GM12878 (cell line): Measurements from ENCODE around the gene PLD4. TPM values are rescaled to one million over a fixed set of nuclear protein-coding genes. Genes with fewer than 3 reads are reported as not detected.

Experiments
- ATAC-seq: fragments of 200-7000 bp; cut with Tn5 transposase; 3 replicates; pipeline ENCODE4 v1.9.1; 2020; ENCODE audit warnings: mild to moderate bottlenecking, moderate library complexity
- BruUV-seq: library from RNA; stranded (reverse); fragments of 400-500 nt; replicated peaks from 2 replicates; lab custom pipeline; 2021; lab: Mats Ljungman, UMichigan
- CTCF ChIA-PET: fragments of 300-600 bp; sonication (Branson Sonifier 250); formaldehyde crosslinking; extraction: SDS; loops from one replicate; lab custom pipeline; 2021; ENCODE audit warnings: inconsistent platforms; lab: Yijun Ruan, JAX
- POLR2A ChIA-PET: fragments of 350-600 bp; formaldehyde crosslinking; extraction: SDS; loops from one replicate; lab custom pipeline; 2021; ENCODE audit warnings: inconsistent platforms; lab: Charles Lee
- RAD21 ChIA-PET: fragments of 300-600 bp; sonication (Branson Sonifier 250); formaldehyde crosslinking; loops from one replicate; lab custom pipeline; 2023; ENCODE audit warnings: antibody characterized with exemption; ENCODE audit not compliant: unreplicated experiment; lab: Charles Lee
- SMC1A ChIA-PET: fragments of 300-600 bp; sonication (Branson Sonifier 250); formaldehyde crosslinking; loops from one replicate; lab custom pipeline; 2023; ENCODE audit not compliant: unreplicated experiment, uncharacterized antibody; lab: Charles Lee
- DNase-seq: peaks from one replicate; pipeline ENCODE4 v3.0.0-alpha.2; 2011; ENCODE audit warnings: low read depth, low spot score
- FAIRE-seq: peaks from 3 replicates; lab custom pipeline; 2011; peaks lifted over from hg19 to GRCh38; lab: Jason Lieb, UNC
- H2AFZ ChIP-seq: 2 replicates; pipeline ENCODE4 v1.6.0; 2011; ENCODE audit warnings: low read depth, low read length, control low read depth; ENCODE audit not compliant: control insufficient read depth
- H3K27ac ChIP-seq: 2 replicates; pipeline ENCODE4 v1.5.1; 2011; ENCODE audit warnings: control low read depth; ENCODE audit not compliant: control insufficient read depth, insufficient read depth
- H3K27me3 ChIP-seq, 2 experiments: replicated peaks in 1 of 2; 2 replicates each; pipeline versions ENCODE4 v1.6.0 to v1.6.1; 2011; ENCODE audit warnings: low read length in 1 of 2; ENCODE audit not compliant: control insufficient read depth in 2 of 2, insufficient read depth in 2 of 2
- H3K36me3 ChIP-seq, 2 experiments: 2 replicates each; pipeline ENCODE4 v1.5.1; 2011; ENCODE audit warnings: low read length in 1 of 2; ENCODE audit not compliant: control insufficient read depth in 2 of 2, insufficient read depth in 2 of 2
- H3K4me1 ChIP-seq: 2 replicates; pipeline ENCODE4 v1.6.1; 2011; ENCODE audit warnings: mild to moderate bottlenecking, low read length, moderate library complexity, mixed read lengths; ENCODE audit not compliant: control insufficient read depth, insufficient read depth
- H3K4me2 ChIP-seq: 2 replicates; pipeline ENCODE4 v1.6.0; 2011; ENCODE audit warnings: control low read depth; ENCODE audit not compliant: control insufficient read depth, insufficient read depth
- H3K4me3 ChIP-seq: fragments of 200-600 bp; sonication (generic); 2 replicates; pipeline ENCODE4 v1.5.1; 2016
- H3K79me2 ChIP-seq: 2 replicates; pipeline ENCODE4 v1.6.0; 2011; ENCODE audit warnings: low read length; ENCODE audit not compliant: control insufficient read depth, insufficient read depth
- H3K9ac ChIP-seq: 2 replicates; pipeline ENCODE4 v1.8.0; 2011; ENCODE audit warnings: low read length, control low read depth, mixed read lengths; ENCODE audit not compliant: control insufficient read depth, insufficient read depth
- H3K9me3 ChIP-seq: replicated peaks from 3 replicates; pipeline ENCODE4 v1.5.1; 2011; ENCODE audit warnings: mild to moderate bottlenecking, low read length; ENCODE audit not compliant: control insufficient read depth, insufficient read depth
- H4K20me1 ChIP-seq: 2 replicates; pipeline ENCODE4 v1.6.0; 2011; ENCODE audit not compliant: control insufficient read depth, insufficient read depth
- BCLAF1 ChIP-seq: fragments of 450-650 bp; IDR thresholded peaks from 2 replicates; pipeline ENCODE4 v1.6.1; 2017; ENCODE audit warnings: antibody characterized with exemption, mild to moderate bottlenecking, moderate library complexity
- E2F4 ChIP-seq: IDR thresholded peaks from 2 replicates; pipeline ENCODE4 v1.6.1; 2012; ENCODE audit warnings: low read depth, low read length, improper control_type of control experiment
- NKRF ChIP-seq: fragments of 450-650 bp; conservative IDR thresholded peaks from 2 replicates; pipeline ENCODE4 v1.6.1; 2017; ENCODE audit warnings: mild to moderate bottlenecking, moderate library complexity
- NRF1 ChIP-seq: conservative IDR thresholded peaks from 2 replicates; pipeline ENCODE4 v1.6.1; 2011; ENCODE audit warnings: mild to moderate bottlenecking, low read depth, low read length, improper control_type of control experiment
- SIX5 ChIP-seq: IDR thresholded peaks from 2 replicates; pipeline ENCODE4 v1.6.1; 2011; ENCODE audit warnings: mild to moderate bottlenecking, low read depth, low read length, moderate library complexity; ENCODE audit not compliant: severe bottlenecking
- ZBTB33 ChIP-seq: fragments of 450-650 bp; IDR thresholded peaks from 2 replicates; pipeline ENCODE4 v1.6.1; 2017; ENCODE audit warnings: mild to moderate bottlenecking
- ZNF217 ChIP-seq: fragments of 450-650 bp; IDR thresholded peaks from 2 replicates; pipeline ENCODE4 v1.6.1; 2017; ENCODE audit warnings: antibody characterized with exemption, mild to moderate bottlenecking
- ZNF687 ChIP-seq: fragments of 450-650 bp; IDR thresholded peaks from 2 replicates; pipeline ENCODE4 v1.6.1; 2017; ENCODE audit warnings: mild to moderate bottlenecking, moderate library complexity
- WGBS: methylation state at CpG from one replicate; pipeline ENCODE4 v1.1.6; 2016; ENCODE audit warnings: low lambda C conversion rate; ENCODE audit not compliant: insufficient replicate concordance, insufficient coverage; ENCODE audit errors: missing lambda C conversion rate; 5-methylcytosine and 5-hydroxymethylcytosine counted together
- in situ Hi-C: fragments of 300-500 bp; cut with MboI; formaldehyde crosslinking; loops from 9 replicates; pipeline ENCODE4 v1.14.3; 2018; ENCODE audit warnings: mixed read lengths
- intact Hi-C: fragments of 100-400 bp; cut with micrococcal nuclease; formaldehyde crosslinking; loops from one replicate; pipeline ENCODE4 v1.14.2; 2022; ENCODE audit not compliant: unreplicated experiment
- polyA plus RNA-seq, 11 experiments: library from polyadenylated mRNA; depleted of rRNA in 4 of 11; unstranded in 6 of 11; stranded (reverse) in 5 of 11; fragments of >200 nt; fragmentation: Nextera tagmentation in 4 of 11; fragmentation: Illumina TruSeq in 1 of 11; extraction: Ambion mirVana in 4 of 11; extraction: Trizol in 1 of 11; gene quantifications; 1 replicate in 1 of 11; 2 replicates in 10 of 11; pipeline versions ENCODE4 v1.2.1 to v1.2.3, GENCODE V29; 2011 to 2016; ENCODE audit warnings: inconsistent platforms in 2 of 11, missing spikeins in 2 of 11, low read depth in 1 of 11
- total RNA-seq, 4 experiments: library from RNA; depleted of rRNA in 3 of 4; stranded (reverse); fragments of >200 nt in 3 of 4; fragmentation: Illumina TruSeq in 1 of 4; extraction: Trizol in 1 of 4; gene quantifications; 2 replicates each; pipeline versions ENCODE4 v1.2.1 to v1.2.3, GENCODE V29; 2013 to 2021

Gene PLD4
- total and polyA plus RNA-seq, 10 of the 15 experiments (the other 5 are each of a cell fraction or from before 2014, with no cell fraction given) = 0.20 to 57.7 (median 9.9) TPM

GRCh38 chr14:104972301-104973134, 47.8 kb downstream of the PLD4 start:
- WGBS = 44% methylated on average over 28 of the region's 28 CpGs
- no peak for ATAC-seq
- Histone ChIP-seq H3K36me3 (no peaks in the 10 kb centered on the region), H3K4me2 (no peak overlapping the region), H3K27me3 (peaks cover 6 to 9% of the 10 kb centered on the region in 2 experiments), H3K27ac (no peak overlapping the region), H3K9me3 (no peaks in the 10 kb centered on the region), H3K9ac (no peak overlapping the region), H3K4me1 (no peaks in the 10 kb centered on the region), H4K20me1 (no peaks in the 10 kb centered on the region), H3K79me2 (no peaks in the 10 kb centered on the region), H3K4me3 (no peak overlapping the region), H2AFZ (no peak overlapping the region)
- no TSS peak for BruUV-seq
- ChIA-PET POLR2A (no interaction called here), CTCF (interaction anchor here (5.0 kb wide), 1 partner anchor 72 kb away, joined by 82 read pairs; no protein-coding TSS in a partner anchor), RAD21 (interaction anchor here (3.8 kb wide), 1 partner anchor 72 kb away, joined by 26 read pairs; no protein-coding TSS in a partner anchor), SMC1A (interaction anchor here (1.0 kb wide), 1 partner anchor 73 kb away, joined by 5 read pairs; no protein-coding TSS in a partner anchor)
- no peak for DNase-seq
- intact Hi-C loops = loop anchor here (10.0 kb wide), 1 partner anchor 78 kb away; no protein-coding TSS in a partner anchor
- FAIRE-seq = no peak
- in situ Hi-C loops = no loop called here
- TF ChIP-seq ZBTB33 (no peak), ZNF687 (no peak), E2F4 (no peak), ZNF217 (no peak), BCLAF1 (no peak), SIX5 (no peak), NKRF (no peak), NRF1 (no peak)
